Occipital lobe (tissue), 2 donors: Measurements from ENCODE around the gene NKIRAS2. TPM values are rescaled to one million over a fixed set of nuclear protein-coding genes. Genes with fewer than 3 reads are reported as not detected.
"Not testable (repeated sequence)": the region's sequence is repeated elsewhere in the genome, so short reads cannot be mapped to it uniquely, and the experiment has no call there.

ENCODE experiments used
- DNase-seq: peaks from one replicate; lab custom pipeline; 2025; lab: John Stamatoyannopoulos, UW
- total RNA-seq: library from RNA; depleted of rRNA; stranded (reverse); fragments of >200 nt; gene quantifications from one replicate; pipeline ENCODE4 v1.2.3, GENCODE V29; 2014

The NKIRAS2 gene
- total RNA-seq, 1 donor from 2014 or later, result 31.5 TPM

DNA sequence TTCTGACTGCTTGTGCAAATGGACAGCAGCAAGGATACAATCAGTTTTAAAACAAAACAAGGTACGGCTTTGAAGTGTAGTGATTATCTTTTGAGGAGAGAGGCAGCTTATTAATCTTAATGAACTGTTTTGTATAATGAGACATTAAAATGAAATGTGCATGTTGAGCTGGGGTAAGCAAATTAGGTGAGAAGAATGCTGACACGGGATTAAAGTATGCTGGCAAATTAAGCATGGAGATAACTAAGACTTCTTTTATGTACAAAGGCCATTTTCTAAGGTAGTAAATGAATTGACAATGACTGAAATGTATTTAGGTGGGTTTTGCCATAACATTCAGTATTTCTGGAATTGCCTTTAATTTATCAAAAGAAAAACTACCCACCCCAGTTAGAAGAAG lies 21.4 kb upstream of the NKIRAS2 start:
- DNase-seq, result no peak

GRCh38 chr17:42000413-42001133 lies 19.3 kb upstream of the NKIRAS2 start:
- no peak for DNase-seq

DNA sequence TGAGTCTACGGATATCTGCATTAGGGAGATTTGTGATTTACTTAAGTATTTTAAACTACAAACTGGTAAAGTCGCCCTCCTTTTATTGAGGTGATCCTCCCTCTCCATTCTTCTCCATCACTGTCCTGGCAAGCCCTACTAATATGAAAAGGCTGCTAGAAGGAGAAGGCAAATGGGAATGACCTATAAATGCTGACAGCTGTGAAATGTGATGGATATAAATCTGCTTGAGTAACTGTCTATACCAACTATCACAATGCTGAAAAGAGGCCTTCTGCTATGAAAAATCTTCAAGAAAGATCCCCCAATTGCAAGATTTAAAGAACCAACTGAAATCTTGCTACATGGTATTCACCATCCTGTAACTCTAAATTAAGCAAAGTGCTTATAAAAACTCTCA lies 18.2 kb upstream of the NKIRAS2 start:
- no peak for DNase-seq

GRCh38 chr17:42002175-42002791 lies 17.6 kb upstream of the NKIRAS2 start:
- no peak for DNase-seq

- no peak for DNase-seq
These were observed 17.0 kb upstream of the NKIRAS2 start for GRCh38 chr17:42002792-42003301.

DNA sequence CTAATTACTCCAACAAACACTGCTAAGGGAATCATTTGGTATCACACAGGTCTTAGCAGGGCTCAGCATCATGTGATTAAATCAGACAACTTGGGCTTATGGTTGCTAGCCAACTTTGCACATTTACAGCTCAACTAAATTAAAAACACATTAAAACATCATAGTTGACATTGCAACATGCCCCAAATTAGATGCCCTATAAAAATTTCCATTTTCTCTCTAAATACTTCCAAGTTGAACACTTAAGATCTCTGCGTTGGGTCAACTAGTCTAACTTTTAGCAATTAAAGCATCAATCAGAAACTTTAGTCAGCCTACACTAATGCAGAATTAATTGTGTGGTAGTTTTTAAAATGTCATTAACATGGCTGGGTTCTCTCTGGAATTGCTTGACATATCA lies 14.7 kb upstream of the NKIRAS2 start:
- no peak for DNase-seq

- peak; percentile 27 for DNase-seq
These were observed 10.7 kb upstream of the NKIRAS2 start for GRCh38 chr17:42009170-42009569.

- not testable (repeated sequence) for DNase-seq
These were observed 9.6 kb upstream of the NKIRAS2 start for GRCh38 chr17:42010266-42010680.

- no peak for DNase-seq
These were observed 8.9 kb upstream of the NKIRAS2 start for GRCh38 chr17:42010898-42011516.

DNA sequence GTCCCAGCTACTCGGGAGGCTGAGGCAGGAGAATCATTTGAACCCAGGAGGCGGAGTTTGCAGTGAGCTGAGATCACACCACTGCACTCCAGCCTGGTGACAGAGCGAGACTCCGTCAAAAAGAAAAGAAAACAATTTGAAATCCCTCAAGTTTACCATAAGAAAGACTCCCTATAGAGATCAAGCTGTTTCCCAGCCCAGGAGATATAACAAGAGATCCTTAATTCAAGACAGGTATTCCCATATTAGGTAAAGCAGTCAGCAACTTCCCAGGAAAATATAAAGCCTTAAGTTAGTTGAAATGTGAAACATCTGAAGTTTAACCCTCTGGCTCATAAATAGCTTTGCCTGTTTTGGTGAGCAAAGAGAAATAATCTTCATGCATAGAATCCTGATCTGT lies 7.5 kb upstream of the NKIRAS2 start:
- not testable (repeated sequence) for DNase-seq

- DNase-seq, result not testable (repeated sequence)
These were observed 6.2 kb upstream of the NKIRAS2 start for GRCh38 chr17:42013740-42014139.

- DNase-seq, result no peak
These were observed 3.5 kb upstream of the NKIRAS2 start for GRCh38 chr17:42016411-42016831.

GRCh38 chr17:42016941-42017865 lies 2.7 kb upstream of the NKIRAS2 start, which contains the start of gene DNAJC7:
Gene DNAJC7 (minus strand): TSS chr17:42017439. CDS start chr17:42017416, 23 bp downstream.
- peak; percentile 93 for DNase-seq

DNA sequence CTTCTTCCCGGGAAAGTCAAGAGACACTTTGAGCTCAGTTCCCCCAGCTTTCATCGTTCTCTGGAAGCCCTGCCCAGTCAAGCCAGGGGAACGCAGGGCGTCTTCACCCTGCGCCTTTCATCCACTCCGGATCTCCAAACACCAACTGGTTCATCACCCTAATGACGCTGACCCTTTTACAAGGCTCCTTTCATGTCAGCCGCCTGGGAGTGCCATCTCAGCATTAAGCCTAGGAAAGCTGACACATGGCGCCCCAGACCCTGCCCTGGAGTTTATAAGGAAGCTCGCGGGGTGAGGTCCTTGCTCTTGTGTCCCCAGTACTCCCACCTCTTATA lies 2.1 kb upstream of the NKIRAS2 start:
- DNase-seq, result no peak

GRCh38 chr17:42018339-42018738 lies 1.6 kb upstream of the NKIRAS2 start:
- DNase-seq, result no peak

DNA sequence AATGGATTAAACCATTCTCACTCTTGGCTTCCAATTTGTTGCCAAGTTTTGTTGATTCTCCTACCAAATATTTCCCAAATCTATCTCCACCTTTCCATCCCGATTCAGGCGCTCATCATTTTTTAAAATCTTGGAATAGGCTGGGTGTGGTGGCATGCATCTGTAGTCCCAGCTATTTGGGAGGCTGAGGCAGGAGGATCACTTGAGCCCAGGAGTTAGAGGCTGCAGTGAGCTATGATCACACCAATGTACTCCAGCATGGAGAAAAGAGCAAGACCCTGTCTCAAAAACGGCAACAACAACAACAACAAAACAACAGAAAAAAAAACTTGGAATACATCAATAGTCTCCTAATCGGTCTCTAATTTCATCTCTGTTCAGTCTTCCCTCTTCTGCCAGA lies 902 bp upstream of the NKIRAS2 start:
- DNase-seq, result no peak

GRCh38 chr17:42020845-42021244 lies 955 bp downstream of the NKIRAS2 start:
- DNase-seq, result not testable (repeated sequence)

DNA sequence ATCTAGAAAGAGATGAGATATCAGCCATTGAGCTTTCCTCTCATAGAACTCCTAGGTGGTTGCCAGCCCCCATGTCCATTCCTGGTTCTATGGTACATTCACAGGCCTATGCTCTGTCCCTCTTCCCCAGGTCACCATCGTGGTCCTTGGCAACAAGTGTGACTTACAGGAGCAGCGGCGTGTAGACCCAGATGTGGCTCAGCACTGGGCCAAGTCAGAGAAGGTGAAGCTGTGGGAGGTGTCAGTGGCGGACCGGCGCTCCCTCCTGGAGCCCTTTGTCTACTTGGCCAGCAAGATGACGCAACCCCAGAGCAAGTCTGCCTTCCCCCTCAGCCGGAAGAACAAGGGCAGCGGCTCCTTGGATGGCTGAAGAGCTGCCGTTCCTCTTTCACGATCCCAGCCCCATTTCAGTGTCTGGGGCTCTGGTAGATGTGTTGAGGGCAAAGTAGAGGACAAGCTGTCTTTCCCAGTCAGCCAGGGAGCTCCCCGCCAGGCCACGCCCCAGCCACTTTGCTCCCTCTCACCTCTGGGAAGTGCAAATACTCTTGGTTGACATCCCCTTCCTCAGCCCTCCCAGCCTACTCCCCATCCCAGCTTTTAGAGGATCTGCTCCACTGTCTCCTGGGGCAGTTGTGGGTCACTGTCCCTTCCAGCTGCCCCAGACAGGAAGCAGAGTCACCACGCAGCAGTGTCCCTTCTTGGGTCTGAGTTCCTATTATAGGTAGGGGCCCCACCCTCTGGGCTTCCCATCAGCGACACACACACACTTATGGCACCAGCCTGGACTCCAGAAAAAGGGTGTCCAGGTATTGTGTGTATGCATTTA lies 3.8 kb downstream of the NKIRAS2 start:
- no peak for DNase-seq

DNA sequence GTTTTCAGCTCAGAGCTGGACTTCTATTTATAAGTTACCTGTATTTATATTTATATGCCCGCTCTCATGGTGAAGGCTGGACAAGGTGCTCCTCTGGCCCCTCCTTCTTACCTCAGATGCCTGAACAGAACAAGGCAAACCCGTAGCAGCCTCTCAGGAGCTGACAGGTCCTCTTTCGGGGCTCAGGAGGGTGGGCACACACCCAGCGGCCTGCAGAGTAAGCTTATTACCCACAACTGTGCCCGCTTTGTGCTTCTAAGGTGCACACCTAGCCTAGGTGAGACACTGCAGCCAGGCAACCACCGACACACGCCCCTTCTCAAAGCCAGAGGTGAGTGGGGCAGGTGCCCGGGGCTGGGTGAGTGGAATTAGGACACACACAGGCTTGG lies 5.3 kb downstream of the NKIRAS2 start:
- DNase-seq, result no peak

DNA sequence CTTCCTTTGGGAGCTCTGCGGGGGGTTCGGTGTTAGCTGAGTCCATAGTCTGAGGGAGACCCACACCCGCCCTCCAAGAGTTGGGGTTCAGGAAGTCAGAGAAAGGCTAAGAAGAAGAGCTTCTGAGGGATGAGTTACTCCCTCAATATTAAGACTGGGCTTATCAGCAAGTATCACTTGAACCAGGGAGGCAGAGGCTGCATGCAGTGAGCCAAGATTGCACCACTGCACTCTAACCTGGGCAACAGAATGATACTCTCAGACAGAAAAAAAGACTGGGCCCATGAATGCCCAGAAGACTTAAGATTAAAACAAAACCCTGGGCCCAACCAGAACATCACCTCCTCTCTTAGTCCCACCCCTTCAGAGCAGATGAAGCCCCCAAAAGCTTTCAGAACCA lies 6.0 kb downstream of the NKIRAS2 start:
- no peak for DNase-seq
